GM11168 (cell line): ENCODE results near the gene TGM2.
"Not testable (repeated sequence)": the region's sequence is repeated elsewhere in the genome, so short reads cannot be mapped to it uniquely, and the experiment has no call there.

Experiments used
- in situ Hi-C: fragments of 300-500 bp; cut with MboI; formaldehyde crosslinking; loops from one replicate; pipeline ENCODE4 v1.12.0; 2022; ENCODE audit warnings: low sequenced_read_pairs; ENCODE audit not compliant: unreplicated experiment

The TGM2 gene

GRCh38 chr20:38121741-38122140 lies 43.3 kb downstream of the TGM2 start:
- in situ Hi-C loops = no loop called here

GRCh38 chr20:38120625-38120988 lies 44.5 kb downstream of the TGM2 start:
- in situ Hi-C loops = no loop called here

- in situ Hi-C loops = no loop called here
Measured at GRCh38 chr20:38119446-38119845, 45.6 kb downstream of the TGM2 start.

- in situ Hi-C loops = no loop called here
Measured at GRCh38 chr20:38117635-38118034, 47.4 kb downstream of the TGM2 start.

GRCh38 chr20:38117205-38117604 lies 47.9 kb downstream of the TGM2 start:
- in situ Hi-C loops = no loop called here

- in situ Hi-C loops = no loop called here
Measured at GRCh38 chr20:38116409-38117165, 48.5 kb downstream of the TGM2 start.

GRCh38 chr20:38115896-38116295 lies 49.2 kb downstream of the TGM2 start:
- in situ Hi-C loops = no loop called here

- in situ Hi-C loops = no loop called here
Measured at GRCh38 chr20:38115205-38115604, 49.9 kb downstream of the TGM2 start.

GRCh38 chr20:38114353-38114791 lies 50.7 kb downstream of the TGM2 start:
- in situ Hi-C loops = no loop called here

- in situ Hi-C loops = no loop called here
Measured at GRCh38 chr20:38113401-38114325, 51.4 kb downstream of the TGM2 start.

- in situ Hi-C loops = no loop called here
Measured at GRCh38 chr20:38112930-38113294, 52.2 kb downstream of the TGM2 start.

GRCh38 chr20:38112261-38112929 lies 52.7 kb downstream of the TGM2 start:
- in situ Hi-C loops = no loop called here

- in situ Hi-C loops = no loop called here
Measured at GRCh38 chr20:38111366-38112232, 53.5 kb downstream of the TGM2 start.

- in situ Hi-C loops = no loop called here
Measured at GRCh38 chr20:38110525-38111178, 54.4 kb downstream of the TGM2 start.

GRCh38 chr20:38109591-38110524 lies 55.2 kb downstream of the TGM2 start:
- in situ Hi-C loops = no loop called here

GRCh38 chr20:38108986-38109541 lies 56.0 kb downstream of the TGM2 start:
- in situ Hi-C loops = no loop called here

GRCh38 chr20:38108438-38108985 lies 56.6 kb downstream of the TGM2 start:
- in situ Hi-C loops = no loop called here

GRCh38 chr20:38107916-38108315 lies 57.2 kb downstream of the TGM2 start:
- in situ Hi-C loops = not testable (repeated sequence)
